H1 (cell line): ENCODE measurements around the gene DCAF6. TPM values are rescaled to one million over a fixed set of nuclear protein-coding genes. Genes with fewer than 3 reads are reported as not detected.

Experiments
- BRCA1 ChIP-seq: IDR thresholded peaks from 2 replicates; pipeline ENCODE4 v1.6.1; 2012; ENCODE audit warnings: low read depth, low read length, improper control_type of control experiment
- CHD7 ChIP-seq: fragments of 300-600 bp; sonication (generic); IDR thresholded peaks from 2 replicates; pipeline ENCODE4 v1.7.1; 2012; ENCODE audit warnings: low read length, moderate library complexity, mild to moderate bottlenecking, inconsistent platforms; ENCODE audit not compliant: insufficient replicate concordance
- EGR1 ChIP-seq: IDR thresholded peaks from 2 replicates; pipeline ENCODE4 v1.6.1; 2011; ENCODE audit warnings: low read depth, low read length, borderline replicate concordance
- polyA plus RNA-seq, 7 experiments: library from polyadenylated mRNA; depleted of rRNA in 3 of 7; stranded (reverse) in 5 of 7; unstranded in 2 of 7; fragments of >200 nt in 5 of 7; fragments of 200-250 nt in 2 of 7; gene quantifications; 1 replicate in 5 of 7; 2 replicates in 1 of 7; 4 replicates in 1 of 7; pipeline versions ENCODE4 v1.2.1 to v1.2.3, GENCODE V29; 2011 to 2013; ENCODE audit warnings: missing spikeins in 2 of 7, mixed read lengths in 2 of 7
- total RNA-seq: library from RNA; stranded (reverse); fragmentation: NEBNext Ultra II Directional; extraction: Animal tissue kit (Norgen Biotek cat#: 25700); gene quantifications from 2 replicates; pipeline ENCODE4 v1.2.1, GENCODE V29; 2021

DCAF6 gene
- total and polyA plus RNA-seq, 2 of the 8 experiments (the other 6 are each of a cell fraction or from before 2014, with no cell fraction given), result 12.3 to 17.4 TPM

- TF ChIP-seq CHD7 (no peak), BRCA1 (no peak), EGR1 (no peak)
Observed at GRCh38 chr1:168008595-168008994, 72.1 kb downstream of the DCAF6 start (continued).
